ENCODE data around the gene FMNL2.

Gene FMNL2

DNA sequence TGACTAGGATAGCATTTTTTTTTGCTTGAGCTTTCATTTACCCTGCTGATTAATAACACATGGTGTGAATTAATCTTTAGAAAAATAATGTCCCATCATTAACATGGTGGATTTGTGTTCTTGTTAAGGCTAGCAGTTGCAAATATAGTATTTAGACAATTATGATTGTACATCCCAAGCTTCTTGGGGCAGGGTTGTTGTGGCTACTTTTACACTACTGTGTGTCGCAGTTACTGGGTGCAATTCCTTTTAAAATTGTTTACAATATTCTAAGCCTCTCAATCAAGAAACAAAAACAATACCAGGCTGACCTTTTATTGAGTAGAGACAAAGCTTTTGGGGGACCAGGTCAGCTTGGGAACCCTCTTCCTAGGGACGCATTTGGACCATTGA lies 2.5 kb downstream of the FMNL2 start:
- Histone ChIP-seq H3K4me3 (ENCODE audit: low read length) (no peak overlapping the region), H3K9me3 (ENCODE audit: control insufficient read depth, insufficient read depth, low read length) (no peaks in the 10 kb centered on the region), H3K27me3 (ENCODE audit: control insufficient read depth, insufficient read depth, low read length) (no peaks in the 10 kb centered on the region), H3K27ac (ENCODE audit: low read length) (no peak overlapping the region), H3K4me1 (ENCODE audit: control insufficient read depth, insufficient read depth, low read length) (peaks cover 1% of the 10 kb centered on the region; the same call in 1 of the 2 replicates), H3K36me3 (ENCODE audit: control insufficient read depth, insufficient read depth, low read length) (no peaks in the 10 kb centered on the region)
- WGBS (ENCODE audit: insufficient coverage, insufficient read length): no CpG with 5 or more reads among the region's 2 CpGs
- no peak for DNase-seq (ENCODE audit: low read depth, low spot score)

GRCh38 chr2:152339556-152340286 lies 4.7 kb downstream of the FMNL2 start:
- no peaks in the 10 kb centered on the region for H3K9me3 ChIP-seq (ENCODE audit: control insufficient read depth, insufficient read depth, low read length)
- H3K36me3 ChIP-seq (ENCODE audit: control insufficient read depth, insufficient read depth, low read length): no peaks in the 10 kb centered on the region
- no CpG with 5 or more reads among the region's 2 CpGs for WGBS (ENCODE audit: insufficient coverage, insufficient read length)
- H3K4me1 ChIP-seq (ENCODE audit: control insufficient read depth, insufficient read depth, low read length): peaks cover under 1% of the 10 kb centered on the region; the same call in 1 of the 2 replicates
- H3K4me3 ChIP-seq (ENCODE audit: low read length): no peak overlapping the region
- no peaks in the 10 kb centered on the region for H3K27me3 ChIP-seq (ENCODE audit: control insufficient read depth, insufficient read depth, low read length)
- no peak overlapping the region for H3K27ac ChIP-seq (ENCODE audit: low read length)
- no peak for DNase-seq (ENCODE audit: low read depth, low spot score)

GRCh38 chr2:152342259-152343046 lies 7.5 kb downstream of the FMNL2 start:
- no peaks in the 10 kb centered on the region for H3K9me3 ChIP-seq (ENCODE audit: control insufficient read depth, insufficient read depth, low read length)
- no peaks in the 10 kb centered on the region for H3K36me3 ChIP-seq (ENCODE audit: control insufficient read depth, insufficient read depth, low read length)
- no peak overlapping the region for H3K4me3 ChIP-seq (ENCODE audit: low read length)
- no peak for DNase-seq (ENCODE audit: low read depth, low spot score)
- H3K27ac ChIP-seq (ENCODE audit: low read length): no peak overlapping the region
- no CpG with 5 or more reads among the region's 4 CpGs for WGBS (ENCODE audit: insufficient coverage, insufficient read length)
- no peaks in the 10 kb centered on the region for H3K4me1 ChIP-seq (ENCODE audit: control insufficient read depth, insufficient read depth, low read length)
- no peaks in the 10 kb centered on the region; the same call in 1 of the 2 replicates for H3K27me3 ChIP-seq (ENCODE audit: control insufficient read depth, insufficient read depth, low read length)

DNA sequence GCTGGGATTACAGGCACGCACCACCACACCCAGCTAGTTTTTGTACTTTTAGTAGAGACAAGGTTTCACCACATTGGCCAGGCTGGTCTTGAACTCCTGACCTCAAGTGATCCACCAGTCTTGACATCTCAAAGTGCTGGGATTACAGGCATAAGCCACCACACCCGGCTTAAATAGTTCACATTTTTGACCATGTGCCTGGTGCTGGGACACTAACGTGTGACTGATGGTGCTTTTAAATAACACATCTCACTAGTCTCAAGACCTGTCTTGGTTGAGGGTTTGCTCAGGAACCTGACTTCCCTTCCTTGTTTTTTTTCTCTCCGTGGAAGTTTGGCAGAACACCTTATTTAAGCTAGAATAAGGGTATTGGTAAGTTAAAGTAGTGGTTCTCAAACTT lies 8.5 kb downstream of the FMNL2 start:
- Histone ChIP-seq H3K36me3 (ENCODE audit: control insufficient read depth, insufficient read depth, low read length) (no peaks in the 10 kb centered on the region), H3K4me1 (ENCODE audit: control insufficient read depth, insufficient read depth, low read length) (no peaks in the 10 kb centered on the region), H3K27ac (ENCODE audit: low read length) (no peak overlapping the region), H3K27me3 (ENCODE audit: control insufficient read depth, insufficient read depth, low read length) (no peaks in the 10 kb centered on the region; the same call in 1 of the 2 replicates), H3K9me3 (ENCODE audit: control insufficient read depth, insufficient read depth, low read length) (no peaks in the 10 kb centered on the region), H3K4me3 (ENCODE audit: low read length) (no peak overlapping the region)
- DNase-seq (ENCODE audit: low read depth, low spot score): no peak
- no CpG with 5 or more reads among the region's 4 CpGs for WGBS (ENCODE audit: insufficient coverage, insufficient read length)

DNA sequence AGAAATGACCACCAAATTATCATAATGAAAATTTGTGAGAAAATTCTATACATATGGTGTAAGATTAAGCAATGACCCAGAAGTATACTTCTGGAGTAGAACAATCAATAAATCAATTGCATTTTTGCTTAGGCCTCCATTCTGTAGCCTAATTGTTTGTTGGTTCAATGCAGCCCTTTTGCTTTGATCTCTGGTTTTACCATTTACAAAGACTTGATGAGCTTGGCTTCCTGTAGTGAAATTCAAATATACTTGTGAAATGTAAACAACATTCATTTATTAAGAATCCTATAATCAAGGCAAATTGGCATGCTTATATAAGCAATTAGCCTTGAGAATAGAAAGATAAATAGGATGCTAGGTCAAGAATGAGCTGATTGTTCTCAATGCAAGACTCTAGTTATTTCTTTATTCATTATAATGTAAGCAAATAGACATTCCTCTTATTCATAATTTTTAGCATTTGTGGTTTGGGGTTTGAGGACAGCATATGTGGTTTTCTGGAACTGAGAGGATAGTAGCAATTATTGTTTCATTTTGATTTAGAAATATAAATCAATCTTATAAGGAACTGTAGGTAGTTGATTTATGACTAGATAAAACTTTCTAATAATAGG lies 9.7 kb downstream of the FMNL2 start:
- DNase-seq (ENCODE audit: low read depth, low spot score): no peak
- no peaks in the 10 kb centered on the region; the same call in 1 of the 2 replicates for H3K27me3 ChIP-seq (ENCODE audit: control insufficient read depth, insufficient read depth, low read length)
- H3K36me3 ChIP-seq (ENCODE audit: control insufficient read depth, insufficient read depth, low read length): no peaks in the 10 kb centered on the region
- no peaks in the 10 kb centered on the region for H3K4me1 ChIP-seq (ENCODE audit: control insufficient read depth, insufficient read depth, low read length)
- H3K4me3 ChIP-seq (ENCODE audit: low read length): no peak overlapping the region
- no peaks in the 10 kb centered on the region for H3K9me3 ChIP-seq (ENCODE audit: control insufficient read depth, insufficient read depth, low read length)
- H3K27ac ChIP-seq (ENCODE audit: low read length): no peak overlapping the region

GRCh38 chr2:152347076-152347475 lies 12.1 kb downstream of the FMNL2 start:
- no peak overlapping the region for H3K4me3 ChIP-seq (ENCODE audit: low read length)
- no peaks in the 10 kb centered on the region; the same call in 1 of the 2 replicates for H3K27me3 ChIP-seq (ENCODE audit: control insufficient read depth, insufficient read depth, low read length)
- H3K4me1 ChIP-seq (ENCODE audit: control insufficient read depth, insufficient read depth, low read length): no peaks in the 10 kb centered on the region
- no peaks in the 10 kb centered on the region for H3K36me3 ChIP-seq (ENCODE audit: control insufficient read depth, insufficient read depth, low read length)
- no peak overlapping the region for H3K27ac ChIP-seq (ENCODE audit: low read length)
- WGBS (ENCODE audit: insufficient coverage, insufficient read length): no CpG with 5 or more reads among the region's 3 CpGs
- no peak for DNase-seq (ENCODE audit: low read depth, low spot score)
- no peaks in the 10 kb centered on the region for H3K9me3 ChIP-seq (ENCODE audit: control insufficient read depth, insufficient read depth, low read length)

DNA sequence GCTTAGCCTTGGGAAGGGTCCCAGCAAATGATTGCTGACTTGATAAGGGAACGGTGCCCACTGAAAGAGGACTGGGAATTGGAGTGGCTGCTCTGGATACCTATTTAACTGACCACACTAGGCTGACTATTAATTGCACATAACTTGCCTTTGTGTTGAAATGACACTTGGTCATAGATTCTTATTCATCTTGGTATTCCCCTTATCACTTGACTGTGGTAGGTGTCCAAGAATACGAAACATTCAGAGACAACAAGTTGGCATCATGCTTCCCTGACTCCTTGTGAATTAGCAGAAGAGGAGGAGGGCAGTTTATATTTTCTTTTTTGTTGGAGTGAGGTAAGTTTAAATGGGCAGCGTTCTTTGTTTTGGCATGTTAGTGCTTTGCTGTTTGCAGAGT lies 13.4 kb downstream of the FMNL2 start:
- Histone ChIP-seq H3K4me3 (ENCODE audit: low read length) (no peak overlapping the region), H3K27ac (ENCODE audit: low read length) (no peak overlapping the region), H3K27me3 (ENCODE audit: control insufficient read depth, insufficient read depth, low read length) (no peaks in the 10 kb centered on the region; the same call in 1 of the 2 replicates), H3K4me1 (ENCODE audit: control insufficient read depth, insufficient read depth, low read length) (no peaks in the 10 kb centered on the region), H3K9me3 (ENCODE audit: control insufficient read depth, insufficient read depth, low read length) (no peaks in the 10 kb centered on the region), H3K36me3 (ENCODE audit: control insufficient read depth, insufficient read depth, low read length) (no peaks in the 10 kb centered on the region)
- no peak for DNase-seq (ENCODE audit: low read depth, low spot score)
- no CpG with 5 or more reads among the region's 3 CpGs for WGBS (ENCODE audit: insufficient coverage, insufficient read length)

DNA sequence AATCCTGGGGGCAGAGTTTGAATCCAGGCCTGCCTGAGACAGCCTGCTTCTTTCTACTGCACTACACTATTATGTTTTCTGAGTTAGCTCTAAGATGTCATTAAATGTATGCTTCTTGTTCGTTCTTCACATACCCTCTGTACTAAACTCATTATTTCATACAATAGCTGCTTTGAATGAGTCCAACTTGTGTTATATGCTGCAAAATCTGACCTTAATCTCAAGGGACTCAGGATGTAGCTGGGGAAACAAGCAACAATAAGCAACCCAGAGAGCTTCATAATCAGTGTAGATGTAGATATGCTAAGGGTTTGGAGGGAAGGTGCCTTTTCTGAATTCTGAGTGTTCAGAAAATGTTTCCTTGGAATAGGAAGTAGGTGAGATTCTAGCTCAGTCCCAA lies 14.4 kb downstream of the FMNL2 start:
- no peaks in the 10 kb centered on the region for H3K9me3 ChIP-seq (ENCODE audit: control insufficient read depth, insufficient read depth, low read length)
- H3K27ac ChIP-seq (ENCODE audit: low read length): no peak overlapping the region
- no peak for DNase-seq (ENCODE audit: low read depth, low spot score)
- no peak overlapping the region for H3K4me3 ChIP-seq (ENCODE audit: low read length)
- H3K27me3 ChIP-seq (ENCODE audit: control insufficient read depth, insufficient read depth, low read length): no peaks in the 10 kb centered on the region; the same call in 1 of the 2 replicates
- no CpG with 5 or more reads among the region's 1 CpG for WGBS (ENCODE audit: insufficient coverage, insufficient read length)
- no peaks in the 10 kb centered on the region for H3K36me3 ChIP-seq (ENCODE audit: control insufficient read depth, insufficient read depth, low read length)
- no peaks in the 10 kb centered on the region for H3K4me1 ChIP-seq (ENCODE audit: control insufficient read depth, insufficient read depth, low read length)

DNA sequence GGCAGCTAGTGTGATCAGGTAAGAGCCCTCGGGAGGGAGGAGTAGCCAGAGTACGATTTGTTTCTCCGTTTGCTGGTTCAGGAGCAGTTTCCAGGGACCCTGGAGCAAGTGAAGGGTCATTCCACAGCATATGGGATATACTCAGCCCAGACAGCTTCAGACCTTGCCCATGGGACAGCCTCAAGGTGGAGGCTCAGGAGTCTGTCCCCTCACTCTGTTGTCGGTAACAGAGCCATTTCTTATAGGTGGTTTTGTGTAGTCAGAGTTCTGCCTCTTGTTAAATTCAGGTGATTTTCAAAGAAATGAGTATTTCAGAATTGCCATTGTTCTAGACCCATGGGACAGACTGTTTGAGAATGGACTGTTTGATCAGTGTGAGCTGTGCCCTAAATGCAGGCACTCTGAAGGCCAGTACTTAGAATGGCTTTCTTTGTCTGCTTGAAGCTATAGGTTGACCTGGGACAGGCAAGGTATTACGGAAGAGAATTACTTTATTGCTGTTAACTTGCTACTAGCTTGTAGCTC lies 15.2 kb downstream of the FMNL2 start:
- Histone ChIP-seq H3K9me3 (ENCODE audit: control insufficient read depth, insufficient read depth, low read length) (no peaks in the 10 kb centered on the region), H3K36me3 (ENCODE audit: control insufficient read depth, insufficient read depth, low read length) (no peaks in the 10 kb centered on the region), H3K4me1 (ENCODE audit: control insufficient read depth, insufficient read depth, low read length) (no peaks in the 10 kb centered on the region), H3K4me3 (ENCODE audit: low read length) (no peak overlapping the region), H3K27ac (ENCODE audit: low read length) (no peak overlapping the region), H3K27me3 (ENCODE audit: control insufficient read depth, insufficient read depth, low read length) (no peaks in the 10 kb centered on the region; the same call in 1 of the 2 replicates)
- DNase-seq (ENCODE audit: low read depth, low spot score): no peak
- WGBS (ENCODE audit: insufficient coverage, insufficient read length): no CpG with 5 or more reads among the region's 5 CpGs

DNA sequence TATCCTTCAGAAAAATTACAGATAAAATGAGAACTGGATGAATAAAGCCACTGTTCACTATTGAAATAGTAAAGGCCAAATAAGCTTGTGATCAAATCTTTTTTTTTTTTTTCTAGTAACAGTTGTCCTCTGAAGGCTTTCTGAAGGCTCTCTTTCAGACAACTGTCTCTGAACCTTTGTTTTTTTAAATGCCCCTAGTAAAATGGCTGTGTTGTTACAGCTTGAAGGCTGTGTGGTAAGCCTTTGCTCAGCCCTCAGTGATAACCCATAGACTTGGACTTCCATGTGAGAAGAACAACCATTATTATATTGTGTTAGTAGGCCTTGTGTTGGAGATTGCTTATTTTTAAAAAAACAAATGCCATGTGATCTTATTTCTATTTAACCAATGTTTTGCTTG lies 17.6 kb downstream of the FMNL2 start:
- H3K27ac ChIP-seq (ENCODE audit: low read length): no peak overlapping the region
- H3K9me3 ChIP-seq (ENCODE audit: control insufficient read depth, insufficient read depth, low read length): no peaks in the 10 kb centered on the region
- H3K4me1 ChIP-seq (ENCODE audit: control insufficient read depth, insufficient read depth, low read length): no peaks in the 10 kb centered on the region
- DNase-seq (ENCODE audit: low read depth, low spot score): no peak
- no peaks in the 10 kb centered on the region for H3K27me3 ChIP-seq (ENCODE audit: control insufficient read depth, insufficient read depth, low read length)
- no peak overlapping the region for H3K4me3 ChIP-seq (ENCODE audit: low read length)
- H3K36me3 ChIP-seq (ENCODE audit: control insufficient read depth, insufficient read depth, low read length): no peaks in the 10 kb centered on the region
